Measurements from ENCODE around the gene POMC. TPM values are rescaled to one million over a fixed set of nuclear protein-coding genes. Genes with fewer than 3 reads are reported as not detected.

POMC gene
- total RNA-seq, 1 experiment from 2014 or later = not detected

GRCh38 chr2:25115249-25115883 is 53.0 kb downstream of the POMC start:
- no peak for ATAC-seq
- Histone ChIP-seq H3K9ac (ENCODE audit: low read length) (no peak overlapping the region), H3K27ac (ENCODE audit: low read depth, low read length) (no peak overlapping the region), H3K4me2 (ENCODE audit: low read length) (no peak overlapping the region), H3K27me3 (ENCODE audit: insufficient read depth, low read length) (no peaks in the 10 kb centered on the region), H3K9me2 (ENCODE audit: insufficient read depth) (no peaks in the 10 kb centered on the region), H3K4me3 (replicated peaks in 1 of 2; ENCODE audit: low read depth in 1 of 2, low read length in 2 of 2) (no peak overlapping the region), H3K4me1 (ENCODE audit: control insufficient read depth in 1 of 2, insufficient read depth in 2 of 2, low read length in 2 of 2) (peaks cover 0 to 20% of the 10 kb centered on the region in 2 experiments; a peak in 3 of 4 replicates), H3K79me2 (ENCODE audit: insufficient read depth, low read length) (no peaks in the 10 kb centered on the region), H3K9me3 (ENCODE audit: control insufficient read depth in 1 of 2, insufficient read depth in 1 of 2, low read depth in 1 of 2, low read length in 2 of 2) (no peaks in the 10 kb centered on the region), H4K20me1 (ENCODE audit: insufficient read depth) (no peaks in the 10 kb centered on the region), H2AFZ (ENCODE audit: low read depth, low read length, poor library complexity, severe bottlenecking) (no peak overlapping the region), H3K36me3 (ENCODE audit: control insufficient read depth in 1 of 2, insufficient read depth in 2 of 2, low read length in 2 of 2) (no peaks in the 10 kb centered on the region)
- DNase-seq (ENCODE audit: low read depth, low spot score) = no peak
- ChIA-PET CTCF (interaction anchor here (1.2 kb wide), 1 partner anchor 140 kb away, joined by 3 read pairs; no protein-coding TSS in a partner anchor), POLR2A (no interaction called here), RAD21 (ENCODE audit: low non-redundant PET in 1 of 2, low total read pairs in 2 of 2, uncharacterized antibody in 2 of 2, unreplicated experiment in 2 of 2) (no interaction called here)
- intact Hi-C loops (cut with micrococcal nuclease) = no loop called here
- TF ChIP-seq ELF1 (IDR thresholded peaks at IDR 0.05; ENCODE audit: borderline replicate concordance, low read depth) (no peak), ZFX (IDR thresholded peaks at IDR 0.05) (no peak), SIN3A (IDR thresholded peaks at IDR 0.05; ENCODE audit: low read depth) (no peak), YY1 (IDR thresholded peaks at IDR 0.05; ENCODE audit: extremely low read depth, insufficient replicate concordance, low read depth, low read length) (no peak), EZH2 (IDR thresholded peaks at IDR 0.05) (no peak), SRF (IDR thresholded peaks at IDR 0.05; ENCODE audit: low read depth) (no peak)
- no TSS peak for BruUV-seq (replicated peaks)

- no peak for TF ChIP-seq TCF7L2 (IDR thresholded peaks at IDR 0.05; ENCODE audit: borderline replicate concordance, extremely low read depth, insufficient read depth, insufficient read length)
- no peak for TF ChIP-seq CEBPB (IDR thresholded peaks at IDR 0.05; ENCODE audit: low read depth)
- no peak for TF ChIP-seq MAX (IDR thresholded peaks at IDR 0.05)
- no peak for TF ChIP-seq SIN3A (IDR thresholded peaks at IDR 0.05; ENCODE audit: low read depth)
- TF ChIP-seq JUND (IDR thresholded peaks at IDR 0.05) = no peak
- TF ChIP-seq ZFX (IDR thresholded peaks at IDR 0.05) = no peak
- TF ChIP-seq SP1 (IDR thresholded peaks at IDR 0.05; ENCODE audit: low read depth) = no peak
- no peak for TF ChIP-seq ELF1 (IDR thresholded peaks at IDR 0.05; ENCODE audit: borderline replicate concordance, low read depth)
- TF ChIP-seq REST (IDR thresholded peaks at IDR 0.05; ENCODE audit: low read depth) = no peak
- no peak for TF ChIP-seq ZBTB33 (IDR thresholded peaks at IDR 0.05; ENCODE audit: extremely low read depth, insufficient replicate concordance, low read length)
- ChIA-PET CTCF (no interaction called here), RAD21 (ENCODE audit: low non-redundant PET in 1 of 2, low total read pairs in 2 of 2, uncharacterized antibody in 2 of 2, unreplicated experiment in 2 of 2) (no interaction called here), POLR2A (no interaction called here)
- Histone ChIP-seq H3K9ac (ENCODE audit: low read length) (no peak overlapping the region), H3K4me2 (ENCODE audit: low read length) (no peak overlapping the region), H3K79me2 (ENCODE audit: insufficient read depth, low read length) (no peaks in the 10 kb centered on the region), H3K27me3 (ENCODE audit: insufficient read depth, low read length) (no peaks in the 10 kb centered on the region), H3K36me3 (ENCODE audit: control insufficient read depth in 1 of 2, insufficient read depth in 2 of 2, low read length in 2 of 2) (no peaks in the 10 kb centered on the region), H3K27ac (ENCODE audit: low read depth, low read length) (no peak overlapping the region), H4K20me1 (ENCODE audit: insufficient read depth) (no peaks in the 10 kb centered on the region), H3K9me2 (ENCODE audit: insufficient read depth) (no peaks in the 10 kb centered on the region), H3K9me3 (ENCODE audit: control insufficient read depth in 1 of 2, insufficient read depth in 1 of 2, low read depth in 1 of 2, low read length in 2 of 2) (no peaks in the 10 kb centered on the region), H2AFZ (ENCODE audit: low read depth, low read length, poor library complexity, severe bottlenecking) (no peak overlapping the region), H3K4me3 (replicated peaks in 1 of 2; ENCODE audit: low read depth in 1 of 2, low read length in 2 of 2) (no peak overlapping the region), H3K4me1 (ENCODE audit: control insufficient read depth in 1 of 2, insufficient read depth in 2 of 2, low read length in 2 of 2) (peaks cover 0 to 16% of the 10 kb centered on the region in 2 experiments; a peak in 3 of 4 replicates)
- BruUV-seq (replicated peaks) = no TSS peak
- DNase-seq (ENCODE audit: low read depth, low spot score) (no peak), ATAC-seq (no peak)
- intact Hi-C loops (cut with micrococcal nuclease) = no loop called here
Observed at GRCh38 chr2:25112113-25112512, 56.3 kb downstream of the POMC start.
